ENCODE data around the gene SERAC1.

DNA sequence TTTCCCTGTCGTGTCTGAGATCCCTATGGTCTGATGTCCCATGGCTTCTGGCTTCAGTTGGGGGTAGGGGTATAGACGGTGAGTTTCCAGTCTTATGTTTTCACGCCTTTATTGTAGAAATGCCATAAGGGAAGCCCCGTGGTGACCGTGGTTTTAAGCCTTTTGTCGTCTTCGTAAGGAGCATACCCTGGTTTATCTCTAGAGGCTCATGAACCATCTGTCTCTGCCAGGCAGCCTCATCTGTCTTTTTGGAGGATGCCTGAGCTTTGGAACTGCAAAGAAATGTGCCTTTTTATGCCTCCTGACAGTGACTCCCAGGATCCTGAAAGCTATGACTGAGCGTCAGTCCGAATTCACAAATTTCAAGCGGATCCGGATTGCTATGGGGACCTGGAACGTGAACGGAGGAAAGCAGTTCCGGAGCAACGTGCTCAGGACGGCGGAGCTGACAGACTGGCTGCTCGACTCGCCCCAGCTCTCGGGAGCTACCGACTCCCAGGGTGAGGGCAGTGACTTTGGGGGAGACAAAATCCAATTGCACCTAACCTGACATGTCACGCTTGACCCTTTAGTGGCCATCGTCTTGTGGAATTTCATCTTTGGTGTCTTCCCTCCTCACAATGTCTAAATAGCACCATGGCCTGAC is 101.8 kb downstream of the SERAC1 start:
- TF ChIP-seq ZFP3 (CRISPR knock-in tag; IDR thresholded peaks at IDR 0.05) (no peak), ZNF565 (CRISPR knock-in tag; conservative IDR thresholded peaks at IDR 0.05; ENCODE audit: low read depth) (no peak), RARB (CRISPR knock-in tag; IDR thresholded peaks at IDR 0.05) (no peak), ZFP30 (CRISPR knock-in tag; IDR thresholded peaks at IDR 0.05) (no peak), GLIS3 (CRISPR knock-in tag; IDR thresholded peaks at IDR 0.05) (no peak), ESRRG (CRISPR knock-in tag; IDR thresholded peaks at IDR 0.05) (no peak), PATZ1 (CRISPR knock-in tag; IDR thresholded peaks at IDR 0.05; ENCODE audit: borderline replicate concordance) (no peak), OSR1 (CRISPR knock-in tag; IDR thresholded peaks at IDR 0.05) (no peak), TCF4 (CRISPR knock-in tag; IDR thresholded peaks at IDR 0.05; ENCODE audit: borderline replicate concordance) (no peak), ISL1 (CRISPR knock-in tag; IDR thresholded peaks at IDR 0.05) (no peak), ARNTL (CRISPR knock-in tag; IDR thresholded peaks at IDR 0.05; ENCODE audit: borderline replicate concordance, low read depth) (no peak), ZNF8 (CRISPR knock-in tag; IDR thresholded peaks at IDR 0.05) (no peak), TOX (CRISPR knock-in tag; IDR thresholded peaks at IDR 0.05; ENCODE audit: borderline replicate concordance) (no peak)
